Measurements from ENCODE around the gene LDB2. TPM values are rescaled to one million over a fixed set of nuclear protein-coding genes. Genes with fewer than 3 reads are reported as not detected.

The LDB2 gene
- total RNA-seq, 1 donor: 18.8 TPM

GRCh38 chr4:16583764-16584163, 314.7 kb downstream of the LDB2 start:
- Histone ChIP-seq H3K27me3 (ENCODE audit: insufficient read depth, low read length) (no peaks in the 10 kb centered on the region), H3K36me3 (ENCODE audit: insufficient read depth, low read length) (no peaks in the 10 kb centered on the region), H3K79me2 (ENCODE audit: insufficient read depth, low read length) (no peaks in the 10 kb centered on the region), H2AFZ (ENCODE audit: low read length) (no peak overlapping the region), H3K4me3 (ENCODE audit: insufficient read depth, low read length) (no peak overlapping the region), H3K4me1 (ENCODE audit: insufficient read depth, low read length) (peaks cover 25% of the 10 kb centered on the region), H3K9me3 (ENCODE audit: low read depth, low read length) (no peaks in the 10 kb centered on the region), H3K4me2 (ENCODE audit: insufficient read depth, low read length) (peak overlapping the region; percentile 44), H3K27ac (ENCODE audit: low read depth, low read length) (peak overlapping the region; percentile 47), H4K20me1 (ENCODE audit: insufficient read depth, low read length) (no peaks in the 10 kb centered on the region)
- no peak for DNase-seq (ENCODE audit: insufficient read length, low spot score, missing footprints)
- TF ChIP-seq CTCF (IDR thresholded peaks at IDR 0.05; ENCODE audit: extremely low read depth, low read depth, low read length): no peak

- Histone ChIP-seq H4K20me1 (ENCODE audit: insufficient read depth, low read length) (no peaks in the 10 kb centered on the region), H3K79me2 (ENCODE audit: insufficient read depth, low read length) (no peaks in the 10 kb centered on the region), H3K27me3 (ENCODE audit: insufficient read depth, low read length) (no peaks in the 10 kb centered on the region), H3K9me3 (ENCODE audit: low read depth, low read length) (no peaks in the 10 kb centered on the region), H3K4me1 (ENCODE audit: insufficient read depth, low read length) (peaks cover 25% of the 10 kb centered on the region), H3K36me3 (ENCODE audit: insufficient read depth, low read length) (no peaks in the 10 kb centered on the region), H3K4me3 (ENCODE audit: insufficient read depth, low read length) (no peak overlapping the region), H2AFZ (ENCODE audit: low read length) (no peak overlapping the region), H3K4me2 (ENCODE audit: insufficient read depth, low read length) (no peak overlapping the region), H3K27ac (ENCODE audit: low read depth, low read length) (no peak overlapping the region)
- peak; percentile 21 for TF ChIP-seq CTCF (IDR thresholded peaks at IDR 0.05; ENCODE audit: extremely low read depth, low read depth, low read length)
- no peak for DNase-seq (ENCODE audit: insufficient read length, low spot score, missing footprints)
These were observed 315.9 kb downstream of the LDB2 start for GRCh38 chr4:16582526-16582925.

- H3K4me3 ChIP-seq (ENCODE audit: insufficient read depth, low read length): no peak overlapping the region
- H4K20me1 ChIP-seq (ENCODE audit: insufficient read depth, low read length): no peaks in the 10 kb centered on the region
- no peaks in the 10 kb centered on the region for H3K79me2 ChIP-seq (ENCODE audit: insufficient read depth, low read length)
- H3K9me3 ChIP-seq (ENCODE audit: low read depth, low read length): no peaks in the 10 kb centered on the region
- no peak overlapping the region for H3K27ac ChIP-seq (ENCODE audit: low read depth, low read length)
- TF ChIP-seq CTCF (IDR thresholded peaks at IDR 0.05; ENCODE audit: extremely low read depth, low read depth, low read length): no peak
- H3K36me3 ChIP-seq (ENCODE audit: insufficient read depth, low read length): no peaks in the 10 kb centered on the region
- H2AFZ ChIP-seq (ENCODE audit: low read length): no peak overlapping the region
- no peak overlapping the region for H3K4me2 ChIP-seq (ENCODE audit: insufficient read depth, low read length)
- no peaks in the 10 kb centered on the region for H3K27me3 ChIP-seq (ENCODE audit: insufficient read depth, low read length)
- peaks cover 25% of the 10 kb centered on the region for H3K4me1 ChIP-seq (ENCODE audit: insufficient read depth, low read length)
- DNase-seq (ENCODE audit: insufficient read length, low spot score, missing footprints): no peak
These were observed 316.4 kb downstream of the LDB2 start for GRCh38 chr4:16582036-16582435.

- H4K20me1 ChIP-seq (ENCODE audit: insufficient read depth, low read length): no peaks in the 10 kb centered on the region
- H3K27ac ChIP-seq (ENCODE audit: low read depth, low read length): no peak overlapping the region
- no peaks in the 10 kb centered on the region for H3K36me3 ChIP-seq (ENCODE audit: insufficient read depth, low read length)
- H2AFZ ChIP-seq (ENCODE audit: low read length): no peak overlapping the region
- no peaks in the 10 kb centered on the region for H3K79me2 ChIP-seq (ENCODE audit: insufficient read depth, low read length)
- H3K4me2 ChIP-seq (ENCODE audit: insufficient read depth, low read length): no peak overlapping the region
- no peaks in the 10 kb centered on the region for H3K27me3 ChIP-seq (ENCODE audit: insufficient read depth, low read length)
- no peaks in the 10 kb centered on the region for H3K9me3 ChIP-seq (ENCODE audit: low read depth, low read length)
- H3K4me3 ChIP-seq (ENCODE audit: insufficient read depth, low read length): no peak overlapping the region
- peaks cover 25% of the 10 kb centered on the region for H3K4me1 ChIP-seq (ENCODE audit: insufficient read depth, low read length)
- no peak for TF ChIP-seq CTCF (IDR thresholded peaks at IDR 0.05; ENCODE audit: extremely low read depth, low read depth, low read length)
- no peak for DNase-seq (ENCODE audit: insufficient read length, low spot score, missing footprints)
These were observed 317.3 kb downstream of the LDB2 start for GRCh38 chr4:16581117-16581516.

All from osteoblast (primary cell).